ENCODE data around the gene TSPAN4. TPM values are rescaled to one million over a fixed set of nuclear protein-coding genes. Genes with fewer than 3 reads are reported as not detected.

The TSPAN4 gene
- polyA plus RNA-seq, 4 donors = 57.4 to 142 (median 71.4) TPM

- no peak for DNase-seq (ENCODE audit: low read depth in 4 of 4, low spot score in 3 of 4)
These were observed 20.9 kb upstream of the TSPAN4 start for GRCh38 chr11:821512-822371.

GRCh38 chr11:823441-824291, 19.0 kb upstream of the TSPAN4 start:
- no peak for DNase-seq (ENCODE audit: low read depth in 4 of 4, low spot score in 3 of 4)

DNA sequence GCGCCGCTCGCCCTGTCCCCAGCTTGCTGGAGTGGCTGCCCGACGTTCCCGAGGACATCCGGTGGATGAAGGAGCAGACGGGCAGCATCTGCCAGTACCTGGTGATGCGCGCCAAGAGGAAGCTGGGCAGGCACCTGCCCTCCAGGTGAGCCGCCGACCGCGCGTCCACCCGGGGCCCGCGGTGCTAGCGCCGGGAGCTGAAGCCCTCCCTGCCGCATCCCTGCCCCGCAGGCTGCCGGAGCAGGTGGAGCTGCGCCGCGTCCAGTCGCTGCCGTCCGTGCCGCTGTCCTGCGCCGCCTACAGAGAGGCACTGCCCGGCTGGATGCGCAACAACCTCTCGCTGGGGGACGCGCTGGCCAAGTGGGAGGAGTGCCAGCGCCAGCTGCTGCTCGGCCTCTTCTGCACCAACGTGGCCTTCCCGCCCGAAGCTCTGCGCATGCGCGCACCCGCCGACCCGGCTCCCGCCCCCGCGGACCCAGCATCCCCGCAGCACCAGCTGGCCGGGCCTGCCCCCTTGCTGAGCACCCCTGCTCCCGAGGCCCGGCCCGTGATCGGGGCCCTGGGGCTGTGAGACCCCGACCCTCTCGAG, 18.3 kb upstream of the TSPAN4 start:
- DNase-seq (ENCODE audit: low read depth in 4 of 4, low spot score in 3 of 4) = no peak

- no peak for DNase-seq (ENCODE audit: low read depth in 4 of 4, low spot score in 3 of 4)
These were observed 17.7 kb upstream of the TSPAN4 start for GRCh38 chr11:824942-825341.

DNA sequence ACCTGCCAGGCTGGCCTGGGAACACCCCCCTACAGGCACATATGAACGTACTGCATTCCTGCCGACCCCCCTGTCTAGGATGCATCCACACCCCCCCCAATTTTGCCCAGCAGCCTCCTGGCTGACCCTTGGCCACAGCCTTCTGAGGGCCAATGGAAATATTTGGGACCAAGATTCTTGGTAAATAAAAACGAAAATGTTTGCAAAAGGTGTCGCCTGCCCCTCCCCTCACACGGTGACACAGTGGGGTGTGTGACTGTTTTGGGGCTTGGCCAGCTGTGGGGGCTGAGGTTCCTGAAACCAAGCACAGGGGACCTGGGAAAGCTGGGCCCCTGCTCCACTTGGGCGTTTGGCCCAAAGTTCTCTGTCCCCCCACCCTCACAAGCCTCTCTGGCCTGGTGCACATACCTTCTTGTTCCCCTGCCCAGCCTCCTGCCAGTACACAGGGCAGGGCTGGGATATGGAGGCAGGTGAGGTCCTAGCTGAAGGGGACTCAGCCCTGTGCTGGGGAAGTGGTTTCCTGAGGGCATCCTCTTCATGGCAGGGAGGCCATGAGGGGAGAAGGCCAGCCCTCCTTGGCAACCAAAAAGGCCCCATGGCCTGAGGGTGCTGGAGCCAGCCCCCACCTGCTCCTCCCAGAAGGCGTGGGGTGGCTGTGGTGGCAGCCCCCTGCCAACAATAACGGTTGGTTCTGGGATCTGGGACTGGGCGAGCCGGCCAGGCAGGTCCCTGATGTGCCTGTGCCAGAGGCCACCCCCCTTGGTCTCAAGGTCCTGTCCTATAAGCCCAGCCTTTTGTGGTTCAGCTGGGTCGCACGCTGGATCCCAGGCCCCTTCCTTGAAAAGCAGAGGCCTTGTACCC, 17.1 kb upstream of the TSPAN4 start:
- no peak for DNase-seq (ENCODE audit: low read depth in 4 of 4, low spot score in 3 of 4)

- no peak for DNase-seq (ENCODE audit: low read depth in 4 of 4, low spot score in 3 of 4)
These were observed 16.4 kb upstream of the TSPAN4 start for GRCh38 chr11:826227-826621.

DNA sequence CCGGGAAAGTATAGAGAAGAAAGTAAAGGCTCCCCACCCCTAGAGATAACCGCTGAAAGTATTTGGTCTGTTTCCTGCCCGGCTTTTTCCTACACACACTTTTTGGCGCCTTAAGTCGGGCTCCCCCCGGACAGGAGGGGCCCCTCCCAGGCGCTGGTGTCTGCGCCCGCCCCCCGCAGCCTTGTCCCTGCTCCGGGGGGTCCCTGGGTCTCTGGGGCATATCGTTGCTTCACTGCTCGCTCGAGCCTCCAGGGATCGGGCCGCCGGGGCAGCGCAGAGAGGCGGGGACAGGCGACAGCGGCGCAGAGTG, 15.9 kb upstream of the TSPAN4 start:
- no peak for DNase-seq (ENCODE audit: low read depth in 4 of 4, low spot score in 3 of 4)

DNA sequence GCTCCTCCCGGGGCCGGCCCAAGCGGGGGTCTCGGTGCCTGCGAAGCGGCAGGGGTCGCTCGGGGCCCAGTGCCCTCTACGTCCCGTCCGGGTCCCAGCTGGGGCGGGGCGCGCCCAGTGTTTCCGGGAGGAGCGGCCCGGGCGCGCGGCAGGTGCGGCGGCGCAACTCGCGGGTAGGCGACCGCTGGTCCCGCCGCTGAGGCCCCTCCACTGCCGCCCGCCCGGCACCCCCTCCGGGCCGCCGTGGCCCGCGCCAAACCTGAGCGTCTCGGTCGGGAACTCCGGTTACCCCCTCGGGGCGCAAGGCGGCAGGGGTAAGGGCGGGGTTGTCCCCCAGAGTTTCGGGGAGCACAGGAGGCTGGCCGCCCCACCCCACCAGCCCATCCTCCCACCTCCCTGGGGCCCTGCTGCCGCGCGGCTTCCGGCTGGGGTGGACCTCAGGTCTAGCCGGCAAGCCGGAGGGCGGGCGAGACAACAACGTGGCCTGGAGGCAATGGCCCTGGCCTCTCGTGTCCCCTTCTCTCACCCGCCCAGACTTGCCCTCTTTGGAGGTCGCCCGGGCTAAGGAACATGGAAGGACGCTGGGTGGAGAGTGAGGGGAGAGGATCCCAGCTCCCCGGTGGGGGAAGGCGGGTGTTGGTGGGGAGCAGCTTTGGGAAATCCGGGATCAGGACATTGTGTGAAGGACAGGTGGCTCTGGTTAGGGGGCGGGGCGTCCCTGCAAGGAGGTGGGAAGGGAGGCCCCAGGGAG, 15.3 kb upstream of the TSPAN4 start:
- DNase-seq (ENCODE audit: low read depth in 4 of 4, low spot score in 3 of 4) = no peak

DNA sequence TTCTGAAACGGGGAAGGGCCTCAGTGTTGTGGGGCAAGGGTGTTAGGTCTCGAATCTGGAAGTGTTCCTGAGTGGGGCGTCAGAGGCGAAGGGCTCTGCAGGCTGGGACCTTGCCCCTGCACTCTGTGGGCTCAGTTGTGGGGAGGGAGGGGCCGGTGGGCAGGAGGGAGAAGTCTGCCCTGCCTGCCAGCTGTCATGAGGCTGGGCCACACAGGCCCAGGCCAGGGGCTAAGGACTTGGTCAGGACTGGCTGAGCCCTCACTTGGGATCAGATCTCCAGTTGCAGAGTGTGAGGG, 14.8 kb upstream of the TSPAN4 start, which contains the start of gene CRACR2B:
TSS of gene CRACR2B (plus strand) at position 23 of the 296 bp plus-strand sequence. CDS start 689 bp downstream, outside the sequence.
- no peak for DNase-seq (ENCODE audit: low read depth in 4 of 4, low spot score in 3 of 4)

GRCh38 chr11:828506-829175, 14.0 kb upstream of the TSPAN4 start:
- DNase-seq (ENCODE audit: low read depth in 4 of 4, low spot score in 3 of 4) = no peak

DNA sequence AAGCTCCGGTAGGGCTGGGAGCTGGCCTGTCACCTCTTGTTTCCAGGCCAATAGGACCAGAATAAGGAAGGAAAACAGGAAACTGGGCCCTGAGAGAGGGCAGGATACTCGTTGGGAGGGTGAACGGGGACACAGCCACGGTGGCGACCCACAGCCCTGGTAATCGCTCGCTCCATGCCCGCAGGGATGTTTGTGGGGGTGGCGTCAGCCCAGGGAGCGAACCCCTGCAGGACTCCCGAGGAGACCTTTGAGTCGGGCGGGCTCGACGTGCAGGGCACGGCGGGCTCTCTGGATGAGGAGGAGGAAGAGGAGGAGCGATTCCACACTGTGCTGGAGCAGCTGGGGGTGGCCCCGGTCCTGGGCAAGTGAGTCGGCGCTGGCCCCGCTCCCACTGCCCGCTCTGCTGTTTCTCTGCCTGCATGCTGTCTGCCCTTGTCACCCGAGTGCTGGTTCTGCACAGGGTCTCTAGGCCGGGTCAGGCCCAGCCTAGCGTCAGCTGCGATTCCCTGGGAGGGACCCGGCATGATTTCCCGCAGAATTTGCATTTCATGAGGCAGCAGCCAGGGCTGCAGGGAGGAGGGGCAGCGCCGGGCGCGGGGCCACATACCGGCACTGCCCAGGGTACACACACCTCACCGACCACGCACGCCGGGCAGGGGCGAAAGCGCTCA, 13.3 kb upstream of the TSPAN4 start:
- DNase-seq (ENCODE audit: low read depth in 4 of 4, low spot score in 3 of 4) = no peak

GRCh38 chr11:829847-830294, 12.8 kb upstream of the TSPAN4 start:
- DNase-seq (ENCODE audit: low read depth in 4 of 4, low spot score in 3 of 4) = no peak

DNA sequence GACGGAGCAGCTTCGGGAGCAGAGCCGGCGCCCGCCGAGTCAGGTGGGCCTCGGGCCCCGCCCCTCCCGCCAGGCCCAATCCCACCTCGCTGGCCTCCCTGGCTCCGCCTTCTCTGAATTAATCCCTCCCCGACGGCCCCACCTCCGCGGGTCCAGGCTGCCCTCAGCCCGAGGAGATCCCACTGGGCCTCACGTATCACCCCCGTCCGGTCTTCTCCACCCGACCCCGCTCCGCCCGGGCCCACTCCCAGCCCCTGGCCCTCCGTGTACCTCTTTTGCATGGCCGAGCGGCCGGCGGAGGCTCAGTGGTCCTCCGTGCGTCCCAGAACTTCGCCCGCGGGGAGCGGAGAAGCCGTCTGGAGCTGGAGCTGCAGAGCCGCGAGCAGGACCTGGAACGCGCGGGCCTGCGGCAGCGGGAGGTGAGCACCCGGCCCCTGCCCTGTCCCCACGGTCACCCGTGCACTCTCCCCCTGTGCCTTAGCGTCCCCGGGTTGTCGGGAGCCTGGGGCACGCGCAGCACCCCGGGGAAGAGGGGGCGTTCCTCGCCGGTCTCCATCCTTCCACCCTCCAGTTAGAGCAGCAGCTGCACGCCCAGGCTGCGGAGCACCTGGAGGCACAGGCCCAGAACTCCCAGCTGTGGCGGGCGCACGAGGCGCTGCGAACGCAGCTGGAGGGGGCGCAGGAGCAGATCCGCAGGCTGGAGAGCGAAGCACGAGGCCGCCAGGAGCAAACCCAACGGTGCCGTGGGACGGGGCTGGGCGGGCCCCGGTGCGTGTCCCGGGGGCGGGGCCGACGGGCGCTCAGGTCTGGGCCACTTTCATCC, 12.1 kb upstream of the TSPAN4 start:
- DNase-seq (ENCODE audit: low read depth in 4 of 4, low spot score in 3 of 4) = no peak

GRCh38 chr11:831118-831864, 11.4 kb upstream of the TSPAN4 start:
- DNase-seq (ENCODE audit: low read depth in 4 of 4, low spot score in 3 of 4) = no peak

GRCh38 chr11:831961-832528, 10.6 kb upstream of the TSPAN4 start:
- DNase-seq (ENCODE audit: low read depth in 4 of 4, low spot score in 3 of 4) = no peak

DNA sequence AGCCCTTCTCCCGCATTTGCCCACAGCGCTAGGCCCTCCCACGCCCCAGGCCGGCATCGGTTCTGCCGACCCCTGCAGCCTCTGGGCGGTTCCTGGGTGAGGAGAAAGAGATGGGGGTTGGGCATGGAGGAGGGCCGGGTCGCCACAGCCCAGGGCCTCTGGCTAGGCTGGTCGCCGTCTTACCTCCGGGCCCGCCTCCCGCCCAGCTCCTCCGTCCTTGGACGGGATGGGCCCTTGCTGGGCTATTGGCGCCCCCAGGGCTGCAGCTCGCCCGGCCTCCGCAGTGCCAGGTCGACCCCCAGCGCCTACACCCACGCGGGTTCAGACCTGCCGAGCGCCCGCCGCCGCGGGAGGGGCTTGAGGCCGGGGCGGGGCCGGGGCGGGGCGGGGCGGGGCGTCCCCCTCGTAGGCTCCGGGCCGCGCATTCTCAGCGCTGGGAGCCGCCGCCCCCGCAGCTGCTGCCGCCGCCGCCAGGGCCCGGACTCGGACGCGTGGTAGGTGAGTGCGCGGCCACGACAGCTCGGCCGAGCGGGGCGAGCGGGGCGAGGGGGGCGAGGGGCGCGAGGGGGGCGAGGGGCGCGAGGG, 10.0 kb upstream of the TSPAN4 start, which contains the start of gene CD151:
TSS of gene CD151 (plus strand) at position 424 of the 585 bp plus-strand sequence. CDS start 3,118 bp downstream, outside the sequence.
- no peak for DNase-seq (ENCODE audit: low read depth in 4 of 4, low spot score in 3 of 4)
